ENCODE measurements around the gene TRPM3. TPM values are rescaled to one million over a fixed set of nuclear protein-coding genes. Genes with fewer than 3 reads are reported as not detected.
A peak's percentile ranks its signal among the peaks of the same experiment; 100 is the strongest.

TRPM3 gene
- polyA plus RNA-seq, 6 donors from 2014 or later = not detected

DNA sequence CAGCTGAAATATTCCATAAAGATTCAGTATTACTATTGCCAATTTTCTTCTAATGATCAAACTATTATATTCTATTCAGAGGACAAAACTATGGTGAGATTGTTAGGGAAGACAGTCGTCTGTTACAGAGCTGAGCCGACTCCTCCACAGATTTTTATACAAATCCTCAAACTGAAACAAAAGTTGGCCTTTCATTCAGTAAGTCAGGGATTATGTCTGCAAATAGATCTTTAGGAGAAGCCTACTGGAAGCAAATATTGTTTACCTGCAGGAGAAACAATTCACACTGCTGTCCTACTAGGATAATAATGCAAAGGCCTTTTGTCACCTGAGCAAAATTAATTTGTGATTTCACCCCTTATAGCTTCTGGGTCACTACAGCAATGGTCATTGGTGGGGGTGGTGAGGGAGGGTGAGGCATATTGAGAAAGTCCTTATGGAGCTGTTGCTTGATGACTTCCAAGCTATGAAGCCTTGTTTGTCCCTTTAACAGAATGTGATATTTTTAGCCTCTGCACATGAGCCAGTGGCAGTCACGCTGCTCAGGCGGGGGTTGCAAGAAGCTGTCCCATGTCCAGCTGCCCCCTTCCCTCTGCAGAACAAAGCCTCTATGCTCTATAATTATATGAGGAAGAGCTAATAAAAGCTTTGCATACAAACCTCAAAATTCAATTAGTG is 506.5 kb downstream of the TRPM3 start:
- H3K9me3 Mint-ChIP-seq = peaks cover 0 to 6% (median 0%) of the 10 kb centered on the region in 7 donors
- no peak overlapping the region for H3K4me3 Mint-ChIP-seq
- ATAC-seq (ENCODE audit: low read depth in 2 of 2) (no peak), DNase-seq (no peak)
- H3K36me3 Mint-ChIP-seq = no peaks in the 10 kb centered on the region
- H3K27me3 Mint-ChIP-seq = peaks cover 2 to 16% (median 14%) of the 10 kb centered on the region in 3 donors
- no peaks in the 10 kb centered on the region for H3K4me1 Mint-ChIP-seq
- H3K27ac Mint-ChIP-seq = no peak overlapping the region

DNA sequence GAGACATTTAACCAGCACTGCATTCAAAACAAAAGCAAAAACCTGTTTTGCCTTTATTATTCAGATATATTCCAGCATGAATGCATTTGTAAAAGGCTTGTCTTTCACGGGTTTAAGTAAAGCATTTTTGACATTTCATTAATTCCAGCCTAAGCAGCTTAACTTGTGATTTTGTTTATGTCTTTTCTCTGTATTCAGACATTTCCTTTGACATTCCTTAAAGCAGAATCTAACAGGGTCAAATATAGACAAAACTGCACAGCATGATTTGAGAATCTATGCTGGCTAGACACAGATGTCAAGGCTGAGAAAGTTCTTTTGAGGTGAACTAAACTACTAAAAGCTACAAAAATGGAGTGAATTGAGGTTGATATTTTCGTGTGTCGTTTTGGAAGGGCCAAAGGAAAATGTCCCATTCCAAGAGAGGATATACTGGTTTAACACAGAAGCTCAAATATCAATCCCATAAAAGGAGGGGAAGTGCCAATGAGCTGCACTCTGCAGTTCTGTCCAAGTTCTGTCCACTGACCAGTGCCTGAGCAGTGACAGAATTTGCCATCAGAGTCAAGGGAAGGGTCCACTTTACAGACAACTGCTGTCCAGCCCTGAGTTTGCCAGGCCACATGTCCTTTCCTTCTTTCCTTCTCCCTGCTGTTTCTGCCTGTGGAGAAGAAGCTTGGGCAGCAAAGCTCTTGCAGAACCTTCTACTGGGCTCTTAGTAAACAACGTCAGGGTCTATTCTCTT is 508.2 kb downstream of the TRPM3 start:
- peak overlapping the region in 1 of 6 donors; percentile 30 for H3K27ac Mint-ChIP-seq
- no peaks in the 10 kb centered on the region for H3K36me3 Mint-ChIP-seq
- H3K27me3 Mint-ChIP-seq = peaks cover 0 to 16% (median 12%) of the 10 kb centered on the region in 3 donors
- DNase-seq (no peak), ATAC-seq (ENCODE audit: low read depth in 2 of 2) (no peak)
- H3K9me3 Mint-ChIP-seq = peaks cover 0 to 6% (median under 1%) of the 10 kb centered on the region in 7 donors
- H3K4me1 Mint-ChIP-seq = peaks cover 0 to 3% (median 1%) of the 10 kb centered on the region in 3 donors
- peak overlapping the region in 1 of 8 donors; percentile 20 for H3K4me3 Mint-ChIP-seq

GRCh38 chr9:70610287-70610644 is 511.2 kb downstream of the TRPM3 start:
- Mint-ChIP-seq H3K36me3 (no peaks in the 10 kb centered on the region), H3K9me3 (peaks cover 0 to 9% (median 4%) of the 10 kb centered on the region in 7 donors), H3K27ac (no peak overlapping the region), H3K4me3 (no peak overlapping the region), H3K4me1 (peaks cover 6 to 16% (median 8%) of the 10 kb centered on the region in 3 donors), H3K27me3 (peaks cover 0 to 8% (median 0%) of the 10 kb centered on the region in 3 donors)
- no peak for DNase-seq
- ATAC-seq (ENCODE audit: low read depth in 2 of 2) = no peak

GRCh38 chr9:70609542-70610286 is 511.7 kb downstream of the TRPM3 start:
- H3K9me3 Mint-ChIP-seq = peaks cover 0 to 9% (median 4%) of the 10 kb centered on the region in 7 donors
- DNase-seq = no peak
- no peak for ATAC-seq (ENCODE audit: low read depth in 2 of 2)
- H3K27ac Mint-ChIP-seq = peak overlapping the region in 2 of 6 donors; percentile 21 to 28
- peaks cover 0 to 7% (median 0%) of the 10 kb centered on the region in 3 donors for H3K27me3 Mint-ChIP-seq
- no peak overlapping the region for H3K4me3 Mint-ChIP-seq
- H3K4me1 Mint-ChIP-seq = peaks cover 6 to 16% (median 8%) of the 10 kb centered on the region in 3 donors
- no peaks in the 10 kb centered on the region for H3K36me3 Mint-ChIP-seq

DNA sequence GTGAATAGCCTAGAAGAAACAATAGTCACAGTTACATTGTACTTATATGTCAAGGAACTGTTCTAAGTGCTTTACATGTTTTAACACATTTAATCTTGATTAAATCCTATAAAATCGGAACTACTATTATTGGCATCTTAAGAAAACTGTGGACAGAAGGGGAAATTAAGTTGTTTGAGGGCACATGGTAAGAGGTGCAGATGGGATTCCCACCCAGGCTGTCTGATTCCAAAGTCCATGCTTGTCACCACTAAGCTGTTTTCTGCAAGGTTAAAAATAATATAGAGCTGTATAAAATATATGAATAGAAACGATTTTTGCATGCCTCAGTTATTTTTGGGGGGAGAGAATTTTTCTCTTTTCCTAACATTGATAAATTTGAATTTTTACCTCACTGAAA is 512.4 kb downstream of the TRPM3 start:
- Mint-ChIP-seq H3K4me3 (no peak overlapping the region), H3K9me3 (peaks cover 0 to 9% (median 4%) of the 10 kb centered on the region in 7 donors), H3K36me3 (no peaks in the 10 kb centered on the region), H3K27ac (no peak overlapping the region), H3K27me3 (peaks cover 0 to 3% (median 0%) of the 10 kb centered on the region in 3 donors), H3K4me1 (peaks cover 6 to 16% (median 8%) of the 10 kb centered on the region in 3 donors)
- no peak for DNase-seq
- no peak for ATAC-seq (ENCODE audit: low read depth in 2 of 2)

DNA sequence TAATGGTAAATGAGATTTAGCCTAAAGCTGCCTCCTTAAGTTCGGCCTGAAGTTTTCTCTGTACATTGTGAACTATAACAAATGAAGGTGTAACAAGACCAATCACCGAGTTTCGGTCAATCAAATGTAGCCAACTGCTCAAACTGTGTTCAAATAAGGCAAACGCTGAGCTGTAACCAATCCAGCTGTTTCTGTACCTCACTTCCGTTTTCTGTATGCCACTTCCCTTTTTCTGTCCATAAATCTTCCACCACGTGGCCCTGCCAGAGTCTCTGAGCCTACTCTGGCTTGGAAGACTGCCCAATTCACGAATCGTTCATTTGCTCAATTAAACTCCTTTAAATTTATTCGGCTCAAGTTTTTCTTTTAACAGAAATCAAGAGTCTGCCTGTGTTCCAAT is 513.5 kb downstream of the TRPM3 start:
- DNase-seq (peak; percentile 55), ATAC-seq (ENCODE audit: low read depth in 2 of 2) (peak; percentile 95 to 97)
- no peaks in the 10 kb centered on the region for H3K27me3 Mint-ChIP-seq
- H3K36me3 Mint-ChIP-seq = no peaks in the 10 kb centered on the region
- H3K9me3 Mint-ChIP-seq = peaks cover 0 to 9% (median 4%) of the 10 kb centered on the region in 7 donors
- peaks cover 6 to 16% (median 8%) of the 10 kb centered on the region in 3 donors for H3K4me1 Mint-ChIP-seq
- peak overlapping the region in 3 of 6 donors; percentile 6 to 71 (median 42) for H3K27ac Mint-ChIP-seq
- peak overlapping the region in 5 of 8 donors; percentile 1 to 59 (median 44) for H3K4me3 Mint-ChIP-seq

DNA sequence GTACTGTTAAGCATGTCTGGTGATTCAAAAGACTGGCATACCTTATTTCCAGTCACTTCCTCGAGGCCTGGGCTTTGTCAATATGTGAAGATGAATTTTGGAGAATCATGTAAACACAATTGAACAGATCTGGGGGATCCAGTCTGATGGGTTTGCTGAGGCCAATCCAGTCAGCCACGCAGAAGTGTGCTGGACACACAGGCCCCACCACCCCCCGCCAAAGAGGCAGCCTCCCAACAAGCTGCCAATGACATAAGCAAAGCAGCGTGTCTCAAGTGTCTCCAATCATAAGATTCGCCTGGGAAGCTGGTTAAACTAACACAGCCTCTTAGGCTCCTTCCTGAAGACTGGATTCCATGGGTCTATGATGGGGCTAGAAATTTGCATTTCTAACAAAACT is 514.1 kb downstream of the TRPM3 start:
- DNase-seq (no peak), ATAC-seq (ENCODE audit: low read depth in 2 of 2) (no peak)
- Mint-ChIP-seq H3K27me3 (peaks cover 0 to 3% (median 0%) of the 10 kb centered on the region in 3 donors), H3K4me3 (no peak overlapping the region), H3K27ac (no peak overlapping the region), H3K9me3 (peaks cover 0 to 9% (median 4%) of the 10 kb centered on the region in 7 donors), H3K4me1 (peaks cover 6 to 16% (median 8%) of the 10 kb centered on the region in 3 donors), H3K36me3 (no peaks in the 10 kb centered on the region)

GRCh38 chr9:70603020-70603411 is 518.4 kb downstream of the TRPM3 start:
- ATAC-seq (ENCODE audit: low read depth in 2 of 2) (no peak), DNase-seq (no peak)
- H3K9me3 Mint-ChIP-seq = peaks cover 0 to 5% (median 2%) of the 10 kb centered on the region in 7 donors
- H3K27me3 Mint-ChIP-seq = peaks cover 0 to 8% (median 0%) of the 10 kb centered on the region in 3 donors
- H3K36me3 Mint-ChIP-seq = no peaks in the 10 kb centered on the region
- H3K4me3 Mint-ChIP-seq = no peak overlapping the region
- H3K27ac Mint-ChIP-seq = no peak overlapping the region
- H3K4me1 Mint-ChIP-seq = peaks cover 4 to 12% (median 5%) of the 10 kb centered on the region in 3 donors

GRCh38 chr9:70602321-70603019 is 519.0 kb downstream of the TRPM3 start:
- Mint-ChIP-seq H3K9me3 (no peaks in the 10 kb centered on the region), H3K4me1 (peaks cover 0 to 6% (median 0%) of the 10 kb centered on the region in 3 donors), H3K36me3 (no peaks in the 10 kb centered on the region), H3K27me3 (peaks cover 0 to 8% (median 0%) of the 10 kb centered on the region in 3 donors), H3K4me3 (no peak overlapping the region), H3K27ac (peak overlapping the region in 1 of 6 donors; percentile 13)
- ATAC-seq (ENCODE audit: low read depth in 2 of 2) (peak; percentile 54 to 67), DNase-seq (peak; percentile 44)

DNA sequence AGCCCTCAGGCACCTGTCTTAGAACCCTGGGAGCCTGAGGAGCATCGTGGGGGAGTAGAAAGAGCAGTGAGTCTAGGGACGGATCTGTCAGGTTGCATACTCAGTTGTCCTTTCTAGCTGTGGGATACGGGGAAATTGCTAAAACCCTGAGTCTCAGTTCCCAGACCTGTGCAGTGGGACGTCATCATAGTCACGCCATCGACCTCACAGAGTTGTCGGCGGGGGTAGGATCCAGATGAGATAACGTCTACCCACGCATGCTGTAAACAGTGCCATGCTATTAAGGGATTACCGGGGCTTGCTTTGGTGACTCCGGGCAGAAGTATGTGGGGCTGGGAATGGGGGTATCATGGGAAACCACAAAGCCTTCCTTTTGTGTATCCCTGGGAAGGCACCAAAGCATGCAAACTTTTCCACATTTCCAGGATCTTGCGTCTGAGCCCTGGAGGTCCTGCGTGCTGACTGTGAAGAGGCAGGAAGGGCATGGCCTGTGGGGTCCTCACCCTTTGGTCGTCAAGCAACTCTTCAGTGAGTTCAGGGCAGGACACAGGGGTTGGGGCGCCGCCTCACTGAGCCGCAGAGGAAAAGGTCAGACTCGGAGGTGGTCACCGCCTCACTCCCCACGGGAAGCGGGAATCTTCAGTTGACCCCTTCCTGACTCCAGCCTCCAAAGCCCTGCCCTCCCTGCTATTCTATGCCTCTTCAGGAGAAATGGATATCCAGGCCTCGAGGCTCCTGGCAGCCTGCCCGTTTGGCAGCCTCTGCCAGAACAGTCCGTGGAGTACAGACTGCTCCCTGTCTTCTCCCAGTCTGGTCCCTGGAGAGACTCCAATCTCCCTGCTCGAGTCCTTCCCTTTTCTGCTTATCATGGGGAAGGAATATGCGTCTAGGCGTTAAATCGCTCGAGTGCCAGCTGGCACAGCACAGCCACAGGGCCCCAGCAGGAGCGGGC is 520.1 kb downstream of the TRPM3 start:
- Mint-ChIP-seq H3K27me3 (peaks cover 0 to 8% (median 0%) of the 10 kb centered on the region in 3 donors), H3K27ac (no peak overlapping the region), H3K4me3 (no peak overlapping the region), H3K4me1 (no peaks in the 10 kb centered on the region), H3K36me3 (no peaks in the 10 kb centered on the region), H3K9me3 (no peaks in the 10 kb centered on the region)
- ATAC-seq (ENCODE audit: low read depth in 2 of 2) = no peak
- DNase-seq = no peak

- Mint-ChIP-seq H3K4me3 (no peak overlapping the region), H3K27ac (no peak overlapping the region), H3K9me3 (no peaks in the 10 kb centered on the region), H3K36me3 (no peaks in the 10 kb centered on the region), H3K4me1 (no peaks in the 10 kb centered on the region), H3K27me3 (peaks cover 0 to 8% (median 0%) of the 10 kb centered on the region in 3 donors)
- ATAC-seq (ENCODE audit: low read depth in 2 of 2) (no peak), DNase-seq (no peak)
Observed at GRCh38 chr9:70600506-70600905, 520.9 kb downstream of the TRPM3 start.

- no peak for ATAC-seq (ENCODE audit: low read depth in 2 of 2)
- Mint-ChIP-seq H3K36me3 (no peaks in the 10 kb centered on the region), H3K27me3 (peaks cover 0 to 8% (median 0%) of the 10 kb centered on the region in 3 donors), H3K4me1 (no peaks in the 10 kb centered on the region), H3K9me3 (no peaks in the 10 kb centered on the region), H3K4me3 (no peak overlapping the region), H3K27ac (no peak overlapping the region)
- no peak for DNase-seq
Observed at GRCh38 chr9:70597886-70598285, 523.5 kb downstream of the TRPM3 start.
